H1 (cell line): Measurements from ENCODE around the gene UBE3B. TPM values are rescaled to one million over a fixed set of nuclear protein-coding genes. Genes with fewer than 3 reads are reported as not detected.

Source experiments
- CTCF ChIA-PET: fragments of 300-600 bp; sonication (Branson Sonifier 250); formaldehyde crosslinking; loops from one replicate; lab custom pipeline; 2021; ENCODE audit not compliant: partially characterized antibody; lab: Charles Lee
- POLR2A ChIA-PET: fragments of 300-600 bp; sonication (Branson Sonifier 250); formaldehyde crosslinking; loops from one replicate; lab custom pipeline; 2021; ENCODE audit warnings: inconsistent platforms; ENCODE audit not compliant: partially characterized antibody; lab: Charles Lee
- DNase-seq, 2 experiments: peaks; one replicate each; pipeline versions ENCODE4 v3.0.0 to v3.0.0-alpha.2; 2010 to 2022; ENCODE audit warnings: low spot score in 2 of 2, low read depth in 1 of 2, mixed read lengths in 1 of 2
- FAIRE-seq: peaks from 2 replicates; lab custom pipeline; 2011; peaks lifted over from hg19 to GRCh38; lab: Jason Lieb, UNC
- H2AFZ ChIP-seq: 2 replicates; pipeline ENCODE4 v1.8.1; 2012; ENCODE audit warnings: low read length, inconsistent platforms
- H2AK5ac ChIP-seq: 2 replicates; pipeline ENCODE4 v1.6.1; 2013; ENCODE audit warnings: low read depth, low read length
- H2BK120ac ChIP-seq: replicated peaks from 2 replicates; pipeline ENCODE3; 2013; ENCODE audit warnings: low read depth, low read length, inconsistent platforms
- H2BK12ac ChIP-seq: 2 replicates; pipeline ENCODE4 v1.6.1; 2013; ENCODE audit warnings: low read depth, low read length
- H2BK15ac ChIP-seq: 2 replicates; pipeline ENCODE4 v1.6.1; 2013; ENCODE audit warnings: low read length
- H2BK20ac ChIP-seq: 2 replicates; pipeline ENCODE4 v1.6.1; 2013; ENCODE audit warnings: low read length
- H2BK5ac ChIP-seq: 2 replicates; pipeline ENCODE4 v1.6.1; 2013; ENCODE audit warnings: low read depth, low read length
- H3K14ac ChIP-seq: 2 replicates; pipeline ENCODE4 v1.6.1; 2013; ENCODE audit warnings: inconsistent platforms; ENCODE audit not compliant: insufficient read length
- H3K18ac ChIP-seq: 2 replicates; pipeline ENCODE4 v1.6.1; 2013; ENCODE audit warnings: low read length; ENCODE audit errors: extremely low read depth
- H3K23ac ChIP-seq: 2 replicates; pipeline ENCODE4 v1.6.1; 2013; ENCODE audit warnings: inconsistent platforms; ENCODE audit not compliant: insufficient read length
- H3K23me2 ChIP-seq: 2 replicates; pipeline ENCODE4 v1.6.1; 2013; ENCODE audit warnings: low read depth, low read length
- H3K27ac ChIP-seq: 2 replicates; pipeline ENCODE4 v1.6.1; 2011; ENCODE audit warnings: low read depth, low read length, inconsistent platforms
- H3K27me3 ChIP-seq, 4 experiments: replicated peaks in 1 of 4; 1 replicate in 1 of 4; 2 replicates in 3 of 4; pipeline versions ENCODE4 v1.6.1 to v1.8.1; 2011 to 2013; ENCODE audit warnings: low read length in 3 of 4, mild to moderate bottlenecking in 3 of 4, inconsistent platforms in 2 of 4, mixed read lengths in 2 of 4, moderate library complexity in 1 of 4; ENCODE audit not compliant: control insufficient read depth in 3 of 4, insufficient read depth in 3 of 4; ENCODE audit errors: extremely low read depth in 1 of 4
- H3K36me3 ChIP-seq, 4 experiments: 2 replicates each; pipeline versions ENCODE4 v1.6.1 to v1.8.1; 2011 to 2013; ENCODE audit warnings: mild to moderate bottlenecking in 4 of 4, low read length in 3 of 4, moderate library complexity in 2 of 4, control low read depth in 1 of 4, inconsistent platforms in 1 of 4; ENCODE audit not compliant: insufficient read depth in 4 of 4, control insufficient read depth in 2 of 4
- H3K4ac ChIP-seq: replicated peaks from 2 replicates; pipeline ENCODE3; 2013; ENCODE audit warnings: low read length, low read depth, mixed read lengths, inconsistent platforms; ENCODE audit not compliant: insufficient read length
- H3K4me1 ChIP-seq, 4 experiments: replicated peaks in 1 of 4; 1 replicate in 1 of 4; 2 replicates in 3 of 4; pipeline versions ENCODE4 v1.6.1 to v1.8.1; 2011 to 2013; ENCODE audit warnings: low read length in 3 of 4, inconsistent platforms in 2 of 4, mixed read lengths in 1 of 4; ENCODE audit not compliant: insufficient read depth in 4 of 4, control insufficient read depth in 3 of 4
- H3K4me2 ChIP-seq, 2 experiments: 2 replicates each; pipeline versions ENCODE4 v1.6.1 to v1.8.1; 2011 to 2013; ENCODE audit warnings: low read depth in 2 of 2, low read length in 2 of 2, control low read depth in 1 of 2, inconsistent platforms in 1 of 2, mild to moderate bottlenecking in 1 of 2; ENCODE audit not compliant: insufficient read depth in 1 of 2
- H3K4me3 ChIP-seq, 4 experiments: fragments of 200-600, 300-600 bp in 1 of 4; sonication (generic), shearing (Covaris generic), sonication (Bioruptor Twin) in 1 of 4; 2 replicates each; pipeline versions ENCODE4 v1.5.1 to v1.8.1; 2011 to 2016; ENCODE audit warnings: low read length in 4 of 4, low read depth in 3 of 4, control low read depth in 2 of 4, inconsistent platforms in 2 of 4, mild to moderate bottlenecking in 2 of 4, mixed read lengths in 1 of 4, moderate library complexity in 1 of 4; ENCODE audit not compliant: insufficient read depth in 2 of 4; ENCODE audit errors: extremely low read depth in 1 of 4
- H3K56ac ChIP-seq: replicated peaks from 2 replicates; pipeline ENCODE3; 2013; ENCODE audit warnings: low read depth, mild to moderate bottlenecking, mixed read lengths, low read length, inconsistent platforms; ENCODE audit not compliant: insufficient read length
- H3K79me1 ChIP-seq: 2 replicates; pipeline ENCODE4 v1.6.1; 2013; ENCODE audit warnings: low read depth, low read length, control low read depth
- H3K79me2 ChIP-seq, 2 experiments: 2 replicates each; pipeline versions ENCODE4 v1.6.1 to v1.8.1; 2012 to 2013; ENCODE audit warnings: low read length in 2 of 2, mild to moderate bottlenecking in 2 of 2, inconsistent platforms in 1 of 2; ENCODE audit not compliant: insufficient read depth in 2 of 2, control insufficient read depth in 1 of 2
- H3K9ac ChIP-seq, 4 experiments: replicated peaks in 1 of 4; 1 replicate in 1 of 4; 2 replicates in 3 of 4; pipeline versions ENCODE4 v1.6.1 to v1.8.1; 2011 to 2013; ENCODE audit warnings: low read depth in 3 of 4, low read length in 3 of 4, control low read depth in 2 of 4, mild to moderate bottlenecking in 2 of 4, moderate library complexity in 2 of 4, inconsistent platforms in 1 of 4; ENCODE audit errors: extremely low read depth in 1 of 4
- H3K9me3 ChIP-seq, 2 experiments: 2 replicates each; pipeline versions ENCODE4 v1.6.1 to v1.8.1; 2012 to 2013; ENCODE audit warnings: mild to moderate bottlenecking in 2 of 2, moderate library complexity in 2 of 2, control low read depth in 1 of 2, inconsistent platforms in 1 of 2, low read depth in 1 of 2, low read length in 1 of 2, mixed read lengths in 1 of 2; ENCODE audit not compliant: insufficient read depth in 2 of 2
- H4K20me1 ChIP-seq, 2 experiments: replicated peaks in 1 of 2; 2 replicates each; pipeline versions ENCODE3 to v1.8.1; 2011 to 2013; ENCODE audit warnings: inconsistent platforms in 2 of 2, low read length in 2 of 2, mild to moderate bottlenecking in 1 of 2; ENCODE audit not compliant: insufficient read depth in 2 of 2, control insufficient read depth in 1 of 2
- H4K5ac ChIP-seq: 2 replicates; pipeline ENCODE4 v1.6.1; 2013; ENCODE audit warnings: low read length, low read depth, mixed read lengths, inconsistent platforms; ENCODE audit not compliant: insufficient read length
- H4K8ac ChIP-seq: 2 replicates; pipeline ENCODE4 v1.8.0; 2013; ENCODE audit warnings: mild to moderate bottlenecking, moderate library complexity, low read length, inconsistent platforms; ENCODE audit not compliant: insufficient read depth; ENCODE audit errors: extremely low read depth
- H4K91ac ChIP-seq: replicated peaks from 2 replicates; pipeline ENCODE3; 2013; ENCODE audit warnings: low read length, mixed read lengths, inconsistent platforms; ENCODE audit not compliant: insufficient read length
- JUND ChIP-seq: IDR thresholded peaks from 2 replicates; pipeline ENCODE4 v1.6.1; 2011; ENCODE audit warnings: mild to moderate bottlenecking, improper control_type of control experiment, low read length
- TBP ChIP-seq: IDR thresholded peaks from 2 replicates; pipeline ENCODE4 v1.6.1; 2011; ENCODE audit warnings: low read depth, low read length, improper control_type of control experiment
- WGBS, 2 experiments: shearing (Covaris generic) in 1 of 2; methylation state at CpG; one replicate each; pipeline versions ENCODE4 v1.1.6 to v1.1.7; 2013 to 2015; ENCODE audit warnings: low lambda C conversion rate in 2 of 2, mixed read lengths in 2 of 2, inconsistent platforms in 1 of 2, low coverage in 1 of 2, missing lambda C conversion rate in 1 of 2; ENCODE audit not compliant: insufficient replicate concordance in 2 of 2, insufficient coverage in 1 of 2, insufficient read length in 1 of 2; ENCODE audit errors: extremely low coverage in 1 of 2, missing lambda C conversion rate in 1 of 2; 5-methylcytosine and 5-hydroxymethylcytosine counted together
- polyA plus RNA-seq, 7 experiments: library from polyadenylated mRNA; depleted of rRNA in 3 of 7; stranded (reverse) in 5 of 7; unstranded in 2 of 7; fragments of >200 nt in 5 of 7; fragments of 200-250 nt in 2 of 7; gene quantifications; 1 replicate in 5 of 7; 2 replicates in 1 of 7; 4 replicates in 1 of 7; pipeline versions ENCODE4 v1.2.1 to v1.2.3, GENCODE V29; 2011 to 2013; ENCODE audit warnings: missing spikeins in 2 of 7, mixed read lengths in 2 of 7
- total RNA-seq: library from RNA; stranded (reverse); fragmentation: NEBNext Ultra II Directional; extraction: Animal tissue kit (Norgen Biotek cat#: 25700); gene quantifications from 2 replicates; pipeline ENCODE4 v1.2.1, GENCODE V29; 2021

UBE3B gene
- total and polyA plus RNA-seq, 2 of the 8 experiments (the other 6 are each of a cell fraction or from before 2014, with no cell fraction given): 14.0 to 21.1 TPM

GRCh38 chr12:109459247-109459646 lies 18.2 kb upstream of the UBE3B start:
- Histone ChIP-seq H4K20me1 (no peaks in the 10 kb centered on the region), H2BK15ac (no peak overlapping the region), H3K4me1 (peaks cover 40 to 66% (median 52%) of the 10 kb centered on the region in 4 experiments), H3K4me2 (peak overlapping the region; percentile 63 to 89), H3K36me3 (peaks cover 14 to 40% (median 31%) of the 10 kb centered on the region in 4 experiments; a peak in 7 of 8 replicates), H3K27me3 (no peaks in the 10 kb centered on the region), H3K9me3 (no peaks in the 10 kb centered on the region), H3K79me1 (peaks cover 6% of the 10 kb centered on the region), H3K79me2 (peaks cover 9 to 61% of the 10 kb centered on the region in 2 experiments), H2BK120ac (peak overlapping the region; percentile 4), H3K14ac (no peak overlapping the region), H3K4me3 (peak overlapping the region in 1 of 4 experiments; percentile 33; a peak in 1 of 8 replicates), H2AFZ (no peak overlapping the region), H3K4ac (no peak overlapping the region), H4K91ac (peak overlapping the region; percentile 77), H2BK12ac (peak overlapping the region; percentile 96; the same call in 1 of the 2 replicates), H3K9ac (peak overlapping the region in 1 of 4 experiments; percentile 46; a peak in 2 of 7 replicates), H4K8ac (no peak overlapping the region), H2AK5ac (peak overlapping the region; percentile 89; the same call in 1 of the 2 replicates), H2BK5ac (peak overlapping the region; percentile 99), H3K18ac (peak overlapping the region; percentile 26; the same call in 1 of the 2 replicates), H4K5ac (peak overlapping the region; percentile 80), H3K56ac (peak overlapping the region; percentile 48), H3K23me2 (peaks cover 2% of the 10 kb centered on the region; the same call in 1 of the 2 replicates), H3K27ac (peak overlapping the region; percentile 81), H2BK20ac (0 out of 2 replicates have a peak overlapping the region, but pooled peaks have one; percentile 6), H3K23ac (no peak overlapping the region)
- CTCF ChIA-PET: interaction anchor here (2.5 kb wide), 2 partner anchors 10 to 25 kb away, joined by 7 to 16 read pairs; no protein-coding TSS in a partner anchor
- POLR2A ChIA-PET: interaction anchor here (1.2 to 2.7 kb wide), 5 partner anchors 11 to 37 kb away, joined by 3 to 14 read pairs (median 11); partner anchors contain the start of genes KCTD10 and UBE3B
- 50% methylated on average over 6 of the region's 6 CpGs; no CpG with 5 or more reads in 1 of the 2 experiments for WGBS, 2 experiments
- FAIRE-seq: no peak
- no peak for DNase-seq
- no peak for TF ChIP-seq TBP
- TF ChIP-seq JUND: no peak
